Uterus (tissue), 4 donors: ENCODE data around the gene ABLIM2. TPM values are rescaled to one million over a fixed set of nuclear protein-coding genes. Genes with fewer than 3 reads are reported as not detected.

Experiments used
- DNase-seq, 2 donors: peaks; one replicate each; pipeline ENCODE4 v3.0.0-alpha.2; 2019 to 2020
- H3K27ac ChIP-seq, 2 donors: fragments of 200-600 bp; sonication (generic); 1 replicate in 1 of 2; 2 replicates in 1 of 2; pipeline ENCODE4 v1.5.1; 2016 to 2018
- H3K27me3 ChIP-seq, 2 donors: fragments of 200-600 bp; sonication (generic); one replicate each; pipeline ENCODE4 v1.5.1; 2018 to 2019; ENCODE audit warnings: control low read depth in 1 of 2
- H3K36me3 ChIP-seq, 2 donors: fragments of 200-600 bp; sonication (generic); one replicate each; pipeline ENCODE4 v1.5.1; 2019; ENCODE audit warnings: control low read depth in 1 of 2
- H3K4me1 ChIP-seq, 2 donors: fragments of 200-600 bp; sonication (generic); one replicate each; pipeline ENCODE4 v1.5.1; 2018 to 2019; ENCODE audit warnings: control low read depth in 1 of 2
- H3K4me3 ChIP-seq, 2 donors: fragments of 200-600 bp; sonication (generic); 1 replicate in 1 of 2; 2 replicates in 1 of 2; pipeline ENCODE4 v1.5.1; 2018 to 2019; ENCODE audit warnings: mild to moderate bottlenecking in 1 of 2
- H3K9me3 ChIP-seq, 2 donors: fragments of 200-600 bp; sonication (generic); one replicate each; pipeline ENCODE4 v1.5.1; 2019; ENCODE audit warnings: control low read depth in 1 of 2
- CTCF ChIP-seq, 4 experiments: fragments of 200-600 bp in 2 of 4; fragments of 450-650 bp in 2 of 4; sonication (generic) in 2 of 4; IDR thresholded peaks; one replicate each; pipeline ENCODE4 v1.5.1; 2016 to 2019; ENCODE audit warnings: antibody characterized with exemption in 4 of 4, mild to moderate bottlenecking in 2 of 4, moderate library complexity in 1 of 4
- POLR2A ChIP-seq, 2 donors: fragments of 450-650 bp; IDR thresholded peaks; one replicate each; pipeline ENCODE4 v1.6.1; 2016; ENCODE audit warnings: antibody characterized with exemption in 2 of 2, mild to moderate bottlenecking in 1 of 2, moderate library complexity in 1 of 2
- intact Hi-C: fragments of 100-400 bp; cut with DNase I; formaldehyde crosslinking; loops from one replicate; pipeline ENCODE4 v1.15.1; 2023; ENCODE audit warnings: low total_unique reads
- total RNA-seq, 4 donors: library from RNA; depleted of rRNA in 3 of 4; stranded (reverse); fragments of >200 nt in 3 of 4; gene quantifications; one replicate each; pipeline versions ENCODE4 v1.1.0 to v1.2.4, GENCODE V29; 2014 to 2023
- donor health status: DM: yes; HTN: yes; CAD: no.

Gene ABLIM2
- total RNA-seq, 4 donors from 2014 or later: 0.77 to 6.0 (median 1.5) TPM

GRCh38 chr4:8181844-8182243 is 23.2 kb upstream of the ABLIM2 start:
- Histone ChIP-seq H3K27me3 (no peaks in the 10 kb centered on the region), H3K27ac (no peak overlapping the region), H3K36me3 (no peaks in the 10 kb centered on the region), H3K4me1 (no peaks in the 10 kb centered on the region), H3K9me3 (no peaks in the 10 kb centered on the region), H3K4me3 (no peak overlapping the region)
- no peak for DNase-seq
- intact Hi-C loops: no loop called here
- TF ChIP-seq POLR2A (IDR thresholded peaks at IDR 0.05) (no peak), CTCF (IDR thresholded peaks at IDR 0.05) (no peak)

GRCh38 chr4:8181119-8181518 is 22.5 kb upstream of the ABLIM2 start:
- no peak for TF ChIP-seq CTCF (IDR thresholded peaks at IDR 0.05)
- TF ChIP-seq POLR2A (IDR thresholded peaks at IDR 0.05): no peak
- Histone ChIP-seq H3K4me3 (no peak overlapping the region), H3K27me3 (no peaks in the 10 kb centered on the region), H3K9me3 (no peaks in the 10 kb centered on the region), H3K4me1 (no peaks in the 10 kb centered on the region), H3K27ac (no peak overlapping the region), H3K36me3 (no peaks in the 10 kb centered on the region)
- no peak for DNase-seq
- intact Hi-C loops: no loop called here

GRCh38 chr4:8180310-8181093 is 21.9 kb upstream of the ABLIM2 start:
- no peak for DNase-seq
- Histone ChIP-seq H3K27me3 (no peaks in the 10 kb centered on the region), H3K4me1 (no peaks in the 10 kb centered on the region), H3K36me3 (no peaks in the 10 kb centered on the region), H3K9me3 (no peaks in the 10 kb centered on the region), H3K4me3 (no peak overlapping the region), H3K27ac (no peak overlapping the region)
- no peak for TF ChIP-seq POLR2A (IDR thresholded peaks at IDR 0.05)
- intact Hi-C loops: no loop called here

DNA sequence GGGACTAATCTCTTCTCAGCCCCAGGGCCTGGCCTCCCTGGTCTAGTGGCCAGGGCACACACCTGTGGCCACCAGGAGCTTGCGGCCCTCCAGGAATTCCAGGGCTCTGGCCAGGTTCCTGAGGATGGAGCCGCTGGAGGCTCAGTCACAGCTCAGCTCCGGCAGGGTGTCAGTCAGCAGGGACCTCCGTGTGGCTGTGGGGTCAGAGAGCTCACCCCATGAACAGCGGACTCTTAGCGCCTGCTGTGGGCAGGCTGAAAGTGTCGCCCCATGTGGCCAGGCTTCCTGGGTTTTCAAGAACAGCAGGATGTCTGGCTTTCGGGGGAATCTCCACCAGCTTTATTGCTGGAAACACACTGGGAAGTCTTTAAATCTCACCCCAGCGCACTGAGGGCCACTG is 21.2 kb upstream of the ABLIM2 start:
- H3K4me1 ChIP-seq: no peaks in the 10 kb centered on the region
- no peak overlapping the region for H3K4me3 ChIP-seq
- no peak overlapping the region for H3K27ac ChIP-seq
- no peaks in the 10 kb centered on the region for H3K9me3 ChIP-seq
- no peaks in the 10 kb centered on the region for H3K27me3 ChIP-seq
- DNase-seq: no peak
- intact Hi-C loops: no loop called here
- TF ChIP-seq CTCF (IDR thresholded peaks at IDR 0.05) (no peak), POLR2A (IDR thresholded peaks at IDR 0.05) (no peak)
- no peaks in the 10 kb centered on the region for H3K36me3 ChIP-seq

GRCh38 chr4:8179074-8179473 is 20.5 kb upstream of the ABLIM2 start:
- H3K4me1 ChIP-seq: no peaks in the 10 kb centered on the region
- H3K27me3 ChIP-seq: no peaks in the 10 kb centered on the region
- intact Hi-C loops: no loop called here
- H3K36me3 ChIP-seq: no peaks in the 10 kb centered on the region
- TF ChIP-seq POLR2A (IDR thresholded peaks at IDR 0.05): no peak
- no peak for TF ChIP-seq CTCF (IDR thresholded peaks at IDR 0.05)
- no peak for DNase-seq
- no peaks in the 10 kb centered on the region for H3K9me3 ChIP-seq
- no peak overlapping the region for H3K27ac ChIP-seq
- H3K4me3 ChIP-seq: no peak overlapping the region
